Ovary (tissue), 9 donors: ENCODE results near the gene KCNE2. TPM values are rescaled to one million over a fixed set of nuclear protein-coding genes. Genes with fewer than 3 reads are reported as not detected.

ENCODE experiments used
- DNase-seq, 5 donors: peaks; one replicate each; pipeline ENCODE4 v3.0.0-alpha.2; 2019 to 2020
- H3K27ac ChIP-seq, 2 donors: fragments of 200-600 bp; one replicate each; pipeline versions ENCODE4 v1.5.1 to v1.8.0; 2019 to 2022
- H3K27me3 ChIP-seq: fragments of 200-600 bp; one replicate; pipeline ENCODE4 v1.8.0; 2022
- H3K36me3 ChIP-seq: fragments of 200-600 bp; sonication (generic); one replicate; pipeline ENCODE4 v1.5.1; 2019
- H3K4me1 ChIP-seq: one replicate; pipeline ENCODE4 v1.8.1; 2013; ENCODE audit warnings: mild to moderate bottlenecking, moderate library complexity; ENCODE audit not compliant: insufficient read depth
- H3K4me3 ChIP-seq: fragments of 200-600 bp; sonication (generic); one replicate; pipeline ENCODE4 v1.5.1; 2017
- H3K9me3 ChIP-seq, 2 donors: fragments of 200-600 bp in 1 of 2; sonication (generic) in 1 of 2; one replicate each; pipeline versions ENCODE4 v1.5.1 to v1.8.1; 2013 to 2019; ENCODE audit warnings: mild to moderate bottlenecking in 1 of 2, moderate library complexity in 1 of 2
- CTCF ChIP-seq, 3 donors: fragments of 450-650 bp in 2 of 3; fragments of 200-600 bp in 1 of 3; IDR thresholded peaks; one replicate each; pipeline versions ENCODE4 v1.5.1 to v1.8.0; 2016 to 2022; ENCODE audit warnings: antibody characterized with exemption in 3 of 3, mild to moderate bottlenecking in 1 of 3
- EP300 ChIP-seq: sonication (generic); formaldehyde crosslinking; IDR thresholded peaks from one replicate; pipeline ENCODE4 v1.6.1; 2017; ENCODE audit warnings: antibody characterized with exemption
- POLR2A ChIP-seq: fragments of 450-650 bp; IDR thresholded peaks from one replicate; pipeline ENCODE4 v1.6.1; 2017; ENCODE audit warnings: antibody characterized with exemption, mild to moderate bottlenecking, moderate library complexity
- WGBS, 3 donors: extraction: QIAGEN DNeasy Blood & Tissue Kit in 1 of 3; methylation state at CpG; one replicate each; pipeline versions ENCODE4 v1.1.5 to v1.1.7; 2013 to 2017; 5-methylcytosine and 5-hydroxymethylcytosine counted together
- intact Hi-C, 4 donors: fragments of 100-400 bp; cut with DNase I; formaldehyde crosslinking; loops; one replicate each; pipeline versions ENCODE4 v1.11.0 to v1.15.1; 2022 to 2023
- polyA plus RNA-seq, 2 donors: library from polyadenylated mRNA; stranded (reverse); fragments of 200-250 nt in 1 of 2; fragments of 350-450 nt in 1 of 2; fragmentation: Illumina TruSeq in 1 of 2; extraction: RNeasy Lipid Tissue Mini Kit (QIAGEN cat#74804) in 1 of 2; gene quantifications; one replicate each; pipeline ENCODE4 v1.2.3, GENCODE V29; 2013 to 2014
- total RNA-seq, 7 donors: library from RNA; depleted of rRNA in 2 of 7; stranded (reverse); fragments of >200 nt in 2 of 7; fragmentation: NEBNext Ultra II Directional in 3 of 7; extraction: Animal tissue kit (Norgen Biotek cat#: 25700) in 3 of 7; gene quantifications; one replicate each; pipeline versions ENCODE4 v1.1.0 to v1.2.4, GENCODE V29; 2016 to 2023
- donor health status: DM: no; HTN: no; CAD: no; lungs with moderate emphysema.
- donor health status: DM: no; HTN: no; CAD: no.
- donor health status: Bipolar disorder and iron deficiency.
- donor health status: DM: yes; HTN: yes; CAD: no.
- donor health status: DM: no; HTN: no; CAD: no.
- donor health status: DM: yes; HTN: yes; CAD: no.

The KCNE2 gene
- total and polyA plus RNA-seq, 9 donors: 0.25 to 0.48 (median 0.35) TPM; not detected in 3

- DNase-seq: no peak
- Histone ChIP-seq H3K36me3 (no peaks in the 10 kb centered on the region), H3K4me3 (no peak overlapping the region), H3K27me3 (no peaks in the 10 kb centered on the region), H3K27ac (no peak overlapping the region), H3K9me3 (no peaks in the 10 kb centered on the region), H3K4me1 (no peaks in the 10 kb centered on the region)
- TF ChIP-seq EP300 (no peak), CTCF (IDR thresholded peaks at IDR 0.05) (no peak), POLR2A (no peak)
- intact Hi-C loops: no loop called here
- WGBS, 3 donors: 85 to 92% (median 88%) methylated on average over 4 of the region's 4 CpGs
Measured at GRCh38 chr21:34352556-34352955, 11.2 kb upstream of the KCNE2 start.

GRCh38 chr21:34353182-34353581 lies 10.6 kb upstream of the KCNE2 start:
- DNase-seq: no peak
- Histone ChIP-seq H3K4me1 (no peaks in the 10 kb centered on the region), H3K4me3 (no peak overlapping the region), H3K9me3 (no peaks in the 10 kb centered on the region), H3K27me3 (no peaks in the 10 kb centered on the region), H3K36me3 (no peaks in the 10 kb centered on the region), H3K27ac (no peak overlapping the region)
- WGBS, 3 donors: 82 to 92% (median 87%) methylated on average over 6 of the region's 6 CpGs
- intact Hi-C loops: no loop called here
- no peak for TF ChIP-seq EP300
- no peak for TF ChIP-seq CTCF (IDR thresholded peaks at IDR 0.05)
- no peak for TF ChIP-seq POLR2A

- H3K4me3 ChIP-seq: no peak overlapping the region
- H3K27me3 ChIP-seq: no peaks in the 10 kb centered on the region
- intact Hi-C loops: no loop called here
- no peaks in the 10 kb centered on the region for H3K36me3 ChIP-seq
- H3K4me1 ChIP-seq: no peaks in the 10 kb centered on the region
- 85 to 89% (median 88%) methylated on average over 4 of the region's 4 CpGs for WGBS, 3 donors
- DNase-seq: no peak
- H3K9me3 ChIP-seq: no peaks in the 10 kb centered on the region
- TF ChIP-seq POLR2A (no peak), EP300 (no peak), CTCF (IDR thresholded peaks at IDR 0.05) (no peak)
- H3K27ac ChIP-seq: no peak overlapping the region
Measured at GRCh38 chr21:34354836-34355235, 9.0 kb upstream of the KCNE2 start.

GRCh38 chr21:34355570-34355969 lies 8.2 kb upstream of the KCNE2 start:
- no peaks in the 10 kb centered on the region for H3K9me3 ChIP-seq
- DNase-seq: no peak
- H3K4me1 ChIP-seq: no peaks in the 10 kb centered on the region
- TF ChIP-seq CTCF (IDR thresholded peaks at IDR 0.05): no peak
- no peak for TF ChIP-seq POLR2A
- no peak for TF ChIP-seq EP300
- no peaks in the 10 kb centered on the region for H3K27me3 ChIP-seq
- whole genome bisulfite sequencing, 3 donors: 94 to 98% (median 98%) methylated on average over 5 of the region's 5 CpGs
- H3K27ac ChIP-seq: no peak overlapping the region
- no peaks in the 10 kb centered on the region for H3K36me3 ChIP-seq
- no peak overlapping the region for H3K4me3 ChIP-seq
- intact Hi-C loops: no loop called here

DNA sequence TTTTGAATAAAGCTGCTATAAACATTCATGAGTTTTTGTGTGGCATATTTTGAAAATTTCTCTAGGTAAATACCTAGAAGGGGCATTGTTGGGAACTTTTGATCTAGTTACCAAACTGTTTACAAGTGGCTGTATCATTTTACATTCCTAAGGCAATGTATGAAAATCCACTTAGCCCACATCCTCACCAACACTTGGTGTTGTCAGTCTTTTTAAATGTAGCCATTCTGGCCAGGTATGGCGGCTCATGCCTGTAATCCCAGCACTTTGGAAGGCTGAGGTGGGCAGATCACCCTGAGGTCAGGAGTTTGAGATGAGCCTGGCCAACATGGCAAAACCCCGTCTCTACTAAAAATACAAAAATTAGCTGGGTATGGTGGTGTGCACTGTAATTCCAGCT lies 5.9 kb upstream of the KCNE2 start:
- Histone ChIP-seq H3K27ac (no peak overlapping the region), H3K9me3 (no peaks in the 10 kb centered on the region), H3K27me3 (no peaks in the 10 kb centered on the region), H3K4me3 (no peak overlapping the region), H3K4me1 (no peaks in the 10 kb centered on the region), H3K36me3 (no peaks in the 10 kb centered on the region)
- WGBS, 3 donors: 93 to 100% (median 94%) methylated on average over 2 of the region's 2 CpGs
- intact Hi-C loops: no loop called here
- DNase-seq: no peak
- no peak for TF ChIP-seq CTCF (IDR thresholded peaks at IDR 0.05)
- no peak for TF ChIP-seq POLR2A
- no peak for TF ChIP-seq EP300
